Breast epithelium (tissue), 4 donors: ENCODE measurements around the gene SREBF1. TPM values are rescaled to one million over a fixed set of nuclear protein-coding genes. Genes with fewer than 3 reads are reported as not detected.

ENCODE experiments used
- DNase-seq, 2 donors: peaks; one replicate each; pipeline ENCODE4 v3.0.0-alpha.2; 2019; ENCODE audit warnings: low spot score in 2 of 2
- H3K27ac ChIP-seq, 2 donors: fragments of 200-600 bp; sonication (generic) in 1 of 2; one replicate each; pipeline ENCODE4 v1.5.1; 2016 to 2019; ENCODE audit warnings: mild to moderate bottlenecking in 1 of 2
- H3K27me3 ChIP-seq, 2 donors: fragments of 200-600 bp; sonication (generic) in 1 of 2; one replicate each; pipeline versions ENCODE4 v1.5.1 to v1.6.0; 2017 to 2019; ENCODE audit warnings: control low read depth in 1 of 2, mild to moderate bottlenecking in 1 of 2
- H3K36me3 ChIP-seq: fragments of 200-600 bp; one replicate; pipeline ENCODE4 v1.5.1; 2019
- H3K4me1 ChIP-seq, 2 donors: fragments of 200-600 bp; sonication (generic); one replicate each; pipeline ENCODE4 v1.5.1; 2016 to 2019; ENCODE audit warnings: control low read depth in 1 of 2
- H3K4me3 ChIP-seq, 3 donors: fragments of 200-600 bp; sonication (generic); 1 replicate in 2 of 3; 2 replicates in 1 of 3; pipeline ENCODE4 v1.5.1; 2016 to 2019; ENCODE audit warnings: mild to moderate bottlenecking in 3 of 3, moderate library complexity in 2 of 3
- H3K9me3 ChIP-seq, 2 donors: fragments of 200-600 bp; sonication (generic) in 1 of 2; one replicate each; pipeline ENCODE4 v1.5.1; 2016 to 2019; ENCODE audit warnings: control low read depth in 1 of 2
- POLR2A ChIP-seq: fragments of 450-650 bp; IDR thresholded peaks from one replicate; pipeline ENCODE4 v1.6.1; 2016; ENCODE audit warnings: antibody characterized with exemption, mild to moderate bottlenecking, moderate library complexity
- POLR2AphosphoS5 ChIP-seq, 3 donors: sonication (generic); formaldehyde crosslinking; IDR thresholded peaks; one replicate each; pipeline ENCODE4 v1.6.1; 2017; ENCODE audit warnings: antibody characterized with exemption in 3 of 3
- intact Hi-C: fragments of 100-400 bp; cut with DNase I; formaldehyde crosslinking; loops from one replicate; pipeline ENCODE4 v1.15.1; 2023; ENCODE audit warnings: low total_unique reads
- total RNA-seq, 3 donors: library from RNA; depleted of rRNA; stranded (reverse); fragments of >200 nt; gene quantifications; one replicate each; pipeline ENCODE4 v1.1.0, GENCODE V29; 2016
- TF ChIP-seq, protein P1 (sequence below), 3 donors: fragments of 450-650 bp; IDR thresholded peaks; one replicate each; pipeline ENCODE4 v1.5.1; 2016 to 2017; ENCODE audit warnings: antibody characterized with exemption in 3 of 3, mild to moderate bottlenecking in 3 of 3, moderate library complexity in 3 of 3

Gene SREBF1
- 100 to 1,000 TPM in 1 of 3 donors, 10 to 100 TPM in 2; 39.0 to 119 (median 81.3) TPM for total RNA-seq

DNA sequence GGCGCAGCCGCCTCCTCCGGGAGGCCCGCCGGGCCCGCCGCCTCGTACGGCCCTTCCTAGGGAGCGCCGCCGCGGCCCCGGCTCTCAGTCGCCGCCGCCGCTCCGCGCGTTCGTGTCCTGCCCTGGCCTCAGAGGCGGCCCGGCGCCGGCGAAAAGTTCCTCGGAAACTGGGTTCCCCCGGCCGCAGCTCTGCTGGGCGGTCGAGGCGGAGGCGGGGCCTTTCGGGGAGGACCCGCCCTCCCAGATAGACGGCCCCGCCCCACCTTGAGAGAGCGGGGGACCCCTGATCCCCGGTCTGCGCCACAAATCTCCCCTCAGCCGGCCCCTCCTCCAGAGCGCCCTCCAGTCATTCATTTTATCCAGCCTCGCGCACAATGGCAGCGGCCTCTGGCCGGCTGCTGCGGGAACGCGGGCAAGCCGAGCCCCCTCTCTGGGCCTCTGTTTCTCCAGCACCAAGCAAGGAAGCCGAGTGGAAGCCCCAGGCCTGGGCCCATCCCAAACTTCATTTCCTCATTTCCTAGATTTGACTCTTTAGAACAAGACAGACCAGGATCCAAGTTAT lies at the start of gene SREBF1:
TSS of gene SREBF1 (minus strand) at position 169 of the 562 bp plus-strand sequence. CDS start 169 bp downstream, outside the sequence.
- H3K27me3 ChIP-seq, result no peaks in the 10 kb centered on the region
- no peaks in the 10 kb centered on the region for H3K9me3 ChIP-seq
- intact Hi-C loops, result loop anchor here (10.0 kb wide), 1 partner anchor 368 kb away; no protein-coding TSS in a partner anchor
- DNase-seq, result no peak
- H3K36me3 ChIP-seq, result no peaks in the 10 kb centered on the region
- H3K4me3 ChIP-seq, result peak within 1 kb of the TSS; percentile 77 to 98 (median 93)
- peak within 1 kb of the TSS; percentile 99 to 100 for H3K27ac ChIP-seq
- peaks cover 12 to 54% of the 10 kb centered on the region in 2 donors for H3K4me1 ChIP-seq
- no peak for TF ChIP-seq POLR2A
- TF ChIP-seq, protein P1, sequence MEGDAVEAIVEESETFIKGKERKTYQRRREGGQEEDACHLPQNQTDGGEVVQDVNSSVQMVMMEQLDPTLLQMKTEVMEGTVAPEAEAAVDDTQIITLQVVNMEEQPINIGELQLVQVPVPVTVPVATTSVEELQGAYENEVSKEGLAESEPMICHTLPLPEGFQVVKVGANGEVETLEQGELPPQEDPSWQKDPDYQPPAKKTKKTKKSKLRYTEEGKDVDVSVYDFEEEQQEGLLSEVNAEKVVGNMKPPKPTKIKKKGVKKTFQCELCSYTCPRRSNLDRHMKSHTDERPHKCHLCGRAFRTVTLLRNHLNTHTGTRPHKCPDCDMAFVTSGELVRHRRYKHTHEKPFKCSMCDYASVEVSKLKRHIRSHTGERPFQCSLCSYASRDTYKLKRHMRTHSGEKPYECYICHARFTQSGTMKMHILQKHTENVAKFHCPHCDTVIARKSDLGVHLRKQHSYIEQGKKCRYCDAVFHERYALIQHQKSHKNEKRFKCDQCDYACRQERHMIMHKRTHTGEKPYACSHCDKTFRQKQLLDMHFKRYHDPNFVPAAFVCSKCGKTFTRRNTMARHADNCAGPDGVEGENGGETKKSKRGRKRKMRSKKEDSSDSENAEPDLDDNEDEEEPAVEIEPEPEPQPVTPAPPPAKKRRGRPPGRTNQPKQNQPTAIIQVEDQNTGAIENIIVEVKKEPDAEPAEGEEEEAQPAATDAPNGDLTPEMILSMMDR (IDR thresholded peaks at IDR 0.05), result no peak
- no peak for TF ChIP-seq POLR2AphosphoS5 (IDR thresholded peaks at IDR 0.05)

GRCh38 chr17:17886226-17886625 lies 49.4 kb upstream of the SREBF1 start:
- Histone ChIP-seq H3K9me3 (no peaks in the 10 kb centered on the region), H3K27me3 (no peaks in the 10 kb centered on the region), H3K36me3 (no peaks in the 10 kb centered on the region), H3K27ac (peak overlapping the region in 1 of 2 donors; percentile 32), H3K4me1 (no peaks in the 10 kb centered on the region), H3K4me3 (no peak overlapping the region)
- DNase-seq, result no peak
- no peak for TF ChIP-seq POLR2AphosphoS5 (IDR thresholded peaks at IDR 0.05)
- intact Hi-C loops, result no loop called here

DNA sequence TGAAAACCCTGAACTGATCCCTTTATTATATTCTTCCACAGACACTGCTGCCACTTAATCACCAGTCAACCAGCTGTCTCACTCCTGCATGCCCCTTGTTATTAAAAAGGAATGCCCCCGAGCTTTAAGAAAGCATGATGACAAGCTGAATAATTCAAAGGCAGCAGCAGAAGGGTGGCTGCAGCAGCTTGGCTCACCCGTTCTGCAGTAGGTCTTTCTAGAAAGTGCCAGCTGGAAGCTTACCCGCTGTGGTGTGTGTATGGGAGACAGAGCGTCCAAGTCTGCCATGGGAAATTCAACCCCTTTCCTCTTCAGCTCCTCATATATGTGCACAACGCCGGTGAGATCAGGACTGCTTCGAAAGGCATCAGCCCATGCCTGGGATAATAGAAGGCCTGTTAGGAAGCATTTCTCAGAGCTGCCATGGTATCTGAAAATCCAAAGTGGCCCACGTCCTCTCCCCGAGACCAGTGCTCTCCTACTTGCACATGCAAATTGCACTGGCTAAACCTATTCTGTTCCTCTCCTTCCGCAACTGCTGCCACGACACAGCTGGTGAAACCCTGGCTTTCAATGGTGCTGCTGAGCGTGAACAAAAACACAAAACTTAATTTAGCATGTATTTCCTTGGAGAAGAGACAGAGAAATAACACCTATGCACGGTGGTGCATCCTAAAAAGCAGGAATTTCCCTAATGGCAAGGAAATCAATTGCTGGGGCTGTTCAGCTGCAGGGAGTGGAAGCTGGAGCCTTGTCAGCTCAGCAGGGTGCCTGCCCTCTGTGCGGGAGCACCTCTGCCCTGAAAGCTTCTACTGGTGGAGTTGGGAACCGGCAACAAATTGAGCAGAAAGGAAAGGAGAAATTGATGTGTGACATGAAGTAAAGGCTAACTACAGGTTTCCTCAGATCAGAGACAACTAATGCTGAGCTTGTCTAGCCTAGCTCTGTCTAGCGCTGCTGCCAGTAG lies 47.9 kb upstream of the SREBF1 start:
- H3K4me1 ChIP-seq, result no peaks in the 10 kb centered on the region
- DNase-seq, result no peak
- H3K27ac ChIP-seq, result no peak overlapping the region
- no peaks in the 10 kb centered on the region for H3K36me3 ChIP-seq
- intact Hi-C loops, result no loop called here
- no peaks in the 10 kb centered on the region for H3K9me3 ChIP-seq
- TF ChIP-seq, protein P1 (IDR thresholded peaks at IDR 0.05), result no peak
- TF ChIP-seq POLR2AphosphoS5 (IDR thresholded peaks at IDR 0.05) (no peak), POLR2A (no peak)
- H3K4me3 ChIP-seq, result no peak overlapping the region
- no peaks in the 10 kb centered on the region for H3K27me3 ChIP-seq

DNA sequence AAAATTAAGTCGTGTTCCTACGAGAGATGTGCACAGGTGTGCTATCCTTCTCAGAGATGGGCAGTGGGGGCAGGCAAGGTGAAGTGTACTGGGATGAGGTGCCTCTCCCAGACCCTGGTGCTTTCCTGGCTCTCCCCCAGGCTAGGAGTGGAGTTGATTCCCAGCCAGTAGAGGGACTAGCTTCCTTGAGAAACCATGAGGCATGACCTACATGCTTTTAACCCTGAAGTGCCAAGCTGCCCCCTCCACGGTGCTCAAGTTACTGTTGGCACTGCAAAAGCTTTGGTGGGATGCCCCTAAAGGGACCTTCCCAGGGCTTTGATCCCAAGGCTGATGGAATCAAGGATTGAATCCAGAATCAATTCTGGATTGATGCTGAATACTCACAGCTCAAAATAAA lies 47.0 kb upstream of the SREBF1 start:
- H3K4me1 ChIP-seq, result no peaks in the 10 kb centered on the region
- TF ChIP-seq, protein P1 (IDR thresholded peaks at IDR 0.05), result no peak
- TF ChIP-seq POLR2A, result no peak
- no peak for TF ChIP-seq POLR2AphosphoS5 (IDR thresholded peaks at IDR 0.05)
- no peaks in the 10 kb centered on the region for H3K27me3 ChIP-seq
- H3K36me3 ChIP-seq, result no peaks in the 10 kb centered on the region
- intact Hi-C loops, result no loop called here
- DNase-seq, result no peak
- no peak overlapping the region for H3K27ac ChIP-seq
- no peak overlapping the region for H3K4me3 ChIP-seq
- no peaks in the 10 kb centered on the region for H3K9me3 ChIP-seq

DNA sequence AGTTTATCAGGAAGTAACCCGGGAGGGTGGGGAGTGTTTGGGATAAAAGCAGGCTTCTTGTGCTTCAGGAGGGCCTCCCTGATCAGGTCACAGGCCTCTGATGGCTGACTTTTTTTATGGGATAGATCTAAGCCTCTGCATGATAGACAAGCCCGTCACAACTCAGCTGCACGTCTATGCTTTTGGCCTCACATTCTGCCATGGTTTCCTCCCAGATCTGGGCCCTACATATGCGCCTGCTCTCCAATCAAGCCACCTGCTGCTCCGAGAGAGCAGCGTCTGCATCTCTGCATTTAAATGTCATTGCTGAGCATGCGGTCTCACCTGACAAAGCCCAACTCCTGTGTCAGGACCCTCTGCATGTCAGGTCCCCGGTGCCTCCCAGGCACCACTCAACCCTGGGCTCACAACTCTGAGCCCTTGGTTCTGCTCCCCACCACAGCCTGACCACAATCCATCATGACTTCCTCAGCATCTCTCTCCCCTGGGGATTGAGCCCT lies 45.3 kb upstream of the SREBF1 start:
- TF ChIP-seq POLR2A (no peak), POLR2AphosphoS5 (IDR thresholded peaks at IDR 0.05) (no peak)
- TF ChIP-seq, protein P1 (IDR thresholded peaks at IDR 0.05), result no peak
- Histone ChIP-seq H3K27me3 (no peaks in the 10 kb centered on the region), H3K4me1 (peaks cover 0 to 13% of the 10 kb centered on the region in 2 donors), H3K9me3 (no peaks in the 10 kb centered on the region), H3K36me3 (no peaks in the 10 kb centered on the region), H3K4me3 (no peak overlapping the region), H3K27ac (no peak overlapping the region)
- DNase-seq, result no peak
- intact Hi-C loops, result no loop called here
